GM18517 (cell line): ENCODE data around the gene SFSWAP.
"Not testable (repeated sequence)": the region's sequence is repeated elsewhere in the genome, so short reads cannot be mapped to it uniquely, and the experiment has no call there.

Source experiments
- ATAC-seq: cut with Tn5 transposase; IDR thresholded peaks from one replicate; pipeline ENCODE4 v1.9.1; 2021; ENCODE audit warnings: mild to moderate bottlenecking, moderate library complexity; ENCODE audit not compliant: unreplicated experiment

The SFSWAP gene

DNA sequence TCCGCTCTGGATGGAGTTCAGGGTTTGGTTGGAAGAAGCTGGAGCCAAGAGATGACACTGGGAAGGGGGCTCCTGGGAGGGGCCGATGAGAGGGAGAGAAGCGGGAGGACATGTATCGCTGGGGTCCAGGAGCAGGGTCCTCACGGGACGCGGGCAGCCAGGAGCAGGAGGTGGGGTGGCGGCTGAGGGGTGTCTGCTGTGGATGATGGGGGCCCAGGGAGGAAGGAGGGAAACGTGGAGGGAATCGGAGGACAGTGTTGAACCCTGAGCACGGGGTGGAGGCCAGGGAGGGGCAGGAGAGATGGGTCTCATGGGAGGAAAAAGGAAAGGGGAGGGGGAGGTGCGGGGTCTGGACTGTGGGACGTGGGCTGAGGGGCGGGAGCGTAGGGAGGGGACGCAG is 31.7 kb upstream of the SFSWAP start:
- ATAC-seq, result not testable (repeated sequence)

DNA sequence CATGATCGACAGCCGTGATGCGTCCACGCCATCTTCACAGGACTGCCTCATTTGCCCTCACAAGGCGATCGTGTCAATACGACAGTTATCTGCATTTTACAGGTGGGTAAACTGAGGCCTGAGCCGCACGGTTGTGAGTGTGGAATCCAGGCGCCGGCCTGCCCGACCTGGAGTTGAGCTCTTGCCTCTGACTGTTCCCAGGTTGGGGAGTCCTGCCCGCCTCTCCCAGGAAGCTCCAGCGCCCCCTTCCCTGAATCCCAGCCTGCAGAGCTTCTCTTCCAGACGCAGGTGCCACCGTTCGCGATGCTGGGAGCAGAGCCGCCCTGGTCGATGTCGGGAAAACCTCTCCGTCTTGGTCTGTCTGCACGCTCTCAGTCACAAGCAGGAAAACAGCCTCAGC is 31.1 kb upstream of the SFSWAP start:
- not testable (repeated sequence) for ATAC-seq

GRCh38 chr12:131680392-131681256 is 30.3 kb upstream of the SFSWAP start:
- not testable (repeated sequence) for ATAC-seq

- no peak for ATAC-seq
These were observed 29.7 kb upstream of the SFSWAP start for GRCh38 chr12:131681257-131681620.

DNA sequence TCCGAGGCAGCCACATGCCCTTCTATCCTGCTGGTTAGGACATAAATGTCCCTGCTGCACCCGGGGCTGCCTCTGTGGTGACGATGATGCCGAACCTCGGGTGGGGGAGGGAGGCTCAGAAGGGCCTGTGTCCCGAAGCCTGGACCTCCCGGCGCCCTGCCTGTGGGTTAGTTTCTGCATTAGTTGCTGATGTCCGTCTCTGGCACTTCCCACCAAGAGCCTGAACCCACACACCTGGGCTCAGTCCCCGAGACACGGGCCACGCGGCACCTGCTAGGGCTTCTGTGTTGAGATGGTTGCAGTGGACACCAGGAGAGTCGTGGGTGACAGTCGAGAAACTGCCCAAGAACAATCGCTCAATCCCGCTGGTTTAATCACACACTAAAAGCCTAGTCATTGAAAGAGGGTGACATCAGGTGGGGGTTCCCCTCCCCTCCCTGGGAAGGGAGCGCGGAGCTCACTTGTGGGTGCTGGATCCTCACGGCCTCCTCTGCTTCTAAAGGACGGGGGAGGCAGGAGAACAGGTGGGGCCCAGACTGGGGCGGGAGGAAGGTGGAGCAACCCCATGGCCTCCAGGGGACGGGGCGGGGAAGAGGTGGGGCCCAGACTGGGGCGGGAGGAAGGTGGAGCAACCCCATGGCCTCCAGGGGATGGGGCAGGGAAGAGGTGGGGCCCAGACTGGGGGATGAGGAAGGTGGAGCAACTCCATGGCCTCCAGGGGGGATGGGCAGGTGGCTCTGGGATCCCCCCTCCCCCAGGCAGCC is 29.0 kb upstream of the SFSWAP start:
- ATAC-seq, result not testable (repeated sequence)

GRCh38 chr12:131682510-131682895 is 28.4 kb upstream of the SFSWAP start:
- ATAC-seq, result no peak

GRCh38 chr12:131683266-131684014 is 27.4 kb upstream of the SFSWAP start:
- no peak for ATAC-seq

DNA sequence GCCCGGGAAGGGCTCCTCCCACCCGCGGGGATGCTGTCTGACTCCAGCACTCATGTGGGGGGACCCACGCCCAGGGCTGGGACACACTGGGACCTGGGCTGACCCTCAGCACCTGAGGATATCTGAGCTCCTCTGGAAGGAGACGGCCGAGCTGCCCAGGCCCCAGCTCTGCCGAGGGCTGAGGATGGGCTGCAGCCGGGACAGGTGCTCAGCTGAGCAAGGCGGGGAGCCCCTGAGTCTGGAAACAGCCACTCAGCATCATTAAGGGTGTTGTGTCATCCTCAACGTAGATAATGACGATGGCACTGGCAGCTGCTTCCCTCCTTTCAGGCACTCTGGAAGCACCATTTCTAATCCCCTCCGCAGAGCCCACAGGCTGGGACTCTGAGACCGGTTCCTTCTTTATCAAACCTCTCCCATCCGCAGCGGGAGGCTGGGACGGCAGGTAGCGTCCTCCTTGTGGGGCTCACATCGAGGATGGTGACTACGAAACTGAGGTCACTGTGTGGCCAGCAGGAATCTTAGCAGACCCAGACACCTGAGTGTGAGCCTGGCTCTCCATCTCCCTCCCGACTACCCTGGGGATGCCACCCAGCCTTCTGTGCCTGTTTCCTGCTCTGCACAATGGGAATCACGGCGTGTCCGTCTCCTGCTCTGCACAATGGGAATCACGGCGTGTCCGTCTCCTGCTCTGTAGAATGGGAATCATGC is 26.7 kb upstream of the SFSWAP start:
- no peak for ATAC-seq

DNA sequence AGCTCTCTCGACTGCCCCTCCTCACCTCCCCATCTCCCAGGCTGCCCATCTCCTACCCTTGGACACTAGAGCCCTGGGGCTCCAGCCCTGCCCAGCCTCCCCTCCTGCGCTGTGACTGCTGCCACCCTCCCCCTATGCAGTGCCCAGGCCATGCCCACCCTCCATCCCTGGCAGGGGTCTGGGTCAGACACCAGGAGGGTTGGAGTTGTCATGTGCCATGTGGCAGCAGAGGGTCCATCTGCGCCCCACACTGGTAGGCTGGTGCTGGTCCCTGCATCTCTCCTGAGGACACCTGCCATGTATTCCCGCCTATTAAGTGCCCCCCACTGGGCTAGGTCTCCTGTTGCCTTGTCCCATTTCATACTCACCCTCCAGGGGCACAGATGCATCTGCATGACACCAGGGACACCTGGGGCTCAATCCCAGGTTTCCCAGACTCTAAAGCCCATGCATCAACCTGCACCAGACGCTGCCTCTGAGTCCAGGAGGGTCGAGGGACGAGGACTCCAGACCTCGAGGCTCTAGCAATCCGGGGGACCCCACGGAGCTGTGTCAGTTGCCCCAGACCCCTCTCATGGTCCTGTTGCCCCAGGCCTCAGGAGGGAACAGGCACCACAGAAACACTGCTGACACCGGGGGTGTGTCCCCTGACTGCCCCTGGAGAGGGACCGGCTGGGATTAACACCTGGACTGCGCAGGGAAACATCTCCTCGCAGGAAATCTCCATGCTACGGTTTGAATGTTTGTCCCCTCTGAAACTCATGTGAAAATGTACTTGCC is 23.4 kb upstream of the SFSWAP start:
- ATAC-seq, result no peak

DNA sequence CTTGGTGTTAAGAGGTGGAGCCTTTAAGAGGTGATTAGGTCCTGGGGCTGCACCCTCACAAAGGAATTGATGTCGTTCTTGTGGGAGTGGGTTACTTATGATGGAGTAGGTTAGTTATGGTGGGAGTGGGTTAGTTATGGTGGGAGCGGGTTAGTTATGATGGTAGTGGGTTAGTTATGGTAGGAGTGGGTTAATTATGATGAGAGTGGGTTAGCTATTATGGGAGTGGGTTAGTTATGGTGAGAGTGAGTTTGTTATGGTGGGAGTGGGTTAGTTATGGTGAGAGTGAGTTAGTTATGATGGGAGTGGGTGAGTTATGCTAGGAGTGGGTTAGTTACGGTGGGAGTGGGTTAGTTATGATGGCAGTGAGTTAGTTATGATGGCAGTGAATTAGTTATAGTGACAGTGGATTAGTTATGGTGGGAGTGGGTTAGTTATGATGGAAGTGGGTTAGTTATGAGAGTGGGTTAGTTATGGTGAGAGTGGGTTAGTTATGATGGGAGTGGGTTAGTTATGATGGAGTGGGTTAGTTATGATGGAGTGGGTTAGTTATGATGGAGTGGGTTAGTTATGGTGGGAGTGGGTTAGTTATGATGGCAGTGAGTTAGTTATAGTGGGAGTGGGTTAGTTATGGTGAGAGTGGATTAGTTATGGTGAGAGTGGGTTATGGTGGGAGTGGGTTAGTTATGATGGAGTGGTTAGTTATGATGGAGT is 22.6 kb upstream of the SFSWAP start:
- ATAC-seq, result no peak

DNA sequence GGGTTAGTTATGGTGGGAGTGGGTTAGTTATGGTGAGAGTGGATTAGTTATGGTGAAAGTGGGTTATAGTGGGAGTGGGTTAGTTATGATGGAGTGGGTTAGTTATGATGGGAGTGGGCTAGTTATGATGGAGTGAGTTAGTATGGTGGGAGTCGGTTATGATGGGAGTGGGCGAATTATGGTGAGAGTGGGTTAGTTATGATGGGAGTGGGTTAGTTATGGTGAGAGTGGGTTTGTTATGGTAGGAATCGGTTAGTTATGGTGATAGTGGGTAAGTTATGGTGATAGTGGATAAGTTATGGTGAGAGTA is 22.1 kb upstream of the SFSWAP start:
- no peak for ATAC-seq

DNA sequence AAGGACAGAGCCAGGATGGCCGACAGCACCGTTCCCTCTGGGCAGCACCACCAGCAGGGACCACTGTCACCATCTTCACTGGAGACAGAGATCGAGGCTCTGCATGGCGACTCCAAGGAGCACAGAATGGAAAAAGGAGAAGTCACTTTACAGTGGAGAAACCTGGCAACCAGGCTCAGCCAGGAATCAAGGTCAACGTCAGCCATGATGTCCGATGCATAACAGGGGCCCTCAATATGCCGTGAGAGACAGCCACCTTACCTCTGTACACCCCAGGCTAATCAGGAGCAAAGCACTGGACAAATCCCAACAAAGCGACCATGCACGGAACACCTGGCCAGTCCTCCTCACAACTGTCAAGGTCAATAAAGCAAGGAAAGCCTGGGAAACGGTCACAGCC is 20.6 kb upstream of the SFSWAP start:
- no peak for ATAC-seq

DNA sequence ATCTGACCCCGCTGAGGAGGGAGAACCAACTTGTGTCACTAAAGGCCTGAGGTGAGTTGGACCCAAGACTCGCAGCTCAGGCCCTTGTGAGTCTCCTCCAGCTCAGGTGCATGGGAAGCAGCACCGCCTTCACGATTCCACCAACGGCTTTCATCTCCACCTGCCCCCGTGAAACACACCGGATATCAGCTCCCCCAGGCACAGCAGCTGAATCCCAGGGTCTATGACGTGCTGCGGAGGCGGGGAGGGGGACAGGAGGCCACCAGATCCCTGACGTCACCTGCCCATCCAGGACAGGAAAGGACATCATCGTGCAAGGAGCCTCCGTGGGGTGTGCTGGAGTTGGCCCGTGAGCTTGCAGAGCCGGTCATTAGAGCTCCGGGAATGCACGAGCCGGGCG is 18.5 kb upstream of the SFSWAP start:
- ATAC-seq, result no peak

DNA sequence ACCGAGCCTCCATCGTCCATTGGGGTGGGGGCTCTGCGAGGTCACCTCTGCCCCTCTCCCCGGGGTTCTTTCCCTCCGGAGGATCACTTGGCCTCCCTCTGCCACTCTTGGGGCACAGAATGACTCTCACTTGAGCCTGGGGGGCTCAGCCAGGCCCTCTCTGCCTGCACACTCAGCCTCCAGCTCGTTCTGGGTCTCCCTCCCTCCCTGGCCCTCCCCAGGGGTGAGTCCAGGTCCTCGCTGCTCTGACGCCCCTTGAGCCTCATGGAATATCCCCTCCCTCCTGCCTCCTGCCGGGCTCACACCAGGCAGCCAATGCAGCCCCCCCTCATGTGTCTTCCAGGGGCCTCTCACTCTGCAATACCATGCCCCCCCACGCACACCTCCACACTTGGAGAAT is 17.7 kb upstream of the SFSWAP start:
- ATAC-seq, result no peak

DNA sequence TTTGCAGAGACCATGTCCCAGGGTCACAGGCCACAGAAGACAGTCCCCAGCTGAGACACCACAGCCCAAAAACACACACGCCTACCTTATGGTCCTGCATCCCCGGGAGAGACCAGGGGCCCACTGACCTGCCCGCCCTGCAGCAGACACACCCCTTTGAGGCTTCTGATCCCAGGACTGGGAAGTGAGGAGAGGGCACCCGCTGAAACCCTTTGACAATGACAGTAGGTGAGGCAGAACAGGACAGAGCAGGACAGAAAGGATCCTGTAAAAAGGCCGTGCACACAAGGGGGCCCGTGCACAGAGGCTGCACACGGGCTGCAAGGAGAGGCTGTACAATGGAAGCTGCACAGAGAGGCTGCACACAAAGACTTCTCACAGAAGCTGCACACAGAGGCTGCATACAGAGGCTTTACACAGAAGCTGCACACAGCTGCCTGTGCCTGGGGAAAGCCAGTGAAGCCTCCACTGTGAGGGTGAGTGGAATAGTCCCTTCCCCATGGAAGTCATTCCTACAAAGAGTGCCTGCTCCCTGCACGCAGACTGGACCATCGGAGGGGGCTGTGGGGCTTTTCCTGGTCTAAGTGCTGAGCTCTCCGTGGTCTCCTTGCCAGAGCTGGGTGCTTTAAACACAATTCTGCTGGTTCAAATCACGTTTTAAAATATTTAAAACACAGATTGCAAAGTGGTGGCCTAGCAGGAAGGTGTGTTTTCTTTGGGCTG is 16.6 kb upstream of the SFSWAP start:
- no peak for ATAC-seq

DNA sequence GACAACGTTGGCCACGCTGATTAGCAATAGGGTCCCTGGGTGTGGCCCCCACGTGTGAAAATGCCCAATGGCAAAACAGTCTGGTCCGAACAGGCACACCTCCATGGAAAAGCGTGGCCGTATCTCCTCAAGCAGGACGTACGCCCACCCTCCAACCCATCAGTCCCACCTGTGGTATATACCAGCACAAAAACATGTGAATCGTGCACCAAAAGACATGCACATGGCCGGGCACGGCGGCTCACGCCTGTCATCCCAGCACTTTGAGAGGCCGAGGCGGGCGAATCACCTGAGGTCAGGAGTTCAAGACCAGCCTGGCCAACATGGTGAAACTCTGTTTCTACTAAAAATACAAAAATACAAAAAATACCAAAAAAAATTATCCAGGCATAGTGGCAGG is 14.9 kb upstream of the SFSWAP start:
- ATAC-seq, result no peak

DNA sequence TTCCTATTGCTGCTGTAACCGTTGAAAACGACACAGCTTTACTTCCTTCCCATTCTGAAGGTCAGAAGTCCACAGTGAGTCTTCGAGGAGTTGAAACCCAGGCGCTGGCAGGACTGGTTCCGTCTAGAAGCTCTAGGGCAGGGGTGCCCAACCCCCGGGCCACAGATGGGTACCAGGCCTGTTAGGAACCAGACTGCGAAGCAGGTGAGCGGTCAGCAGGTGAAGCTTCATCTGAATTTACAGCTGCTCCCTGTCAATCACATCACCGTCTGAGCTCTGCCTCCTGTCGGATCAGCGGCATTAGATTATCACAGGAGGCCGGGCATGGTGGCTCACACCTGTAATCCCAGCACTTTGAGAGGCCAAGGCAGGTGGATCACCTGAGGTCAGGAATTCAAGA is 12.6 kb upstream of the SFSWAP start:
- ATAC-seq, result no peak

DNA sequence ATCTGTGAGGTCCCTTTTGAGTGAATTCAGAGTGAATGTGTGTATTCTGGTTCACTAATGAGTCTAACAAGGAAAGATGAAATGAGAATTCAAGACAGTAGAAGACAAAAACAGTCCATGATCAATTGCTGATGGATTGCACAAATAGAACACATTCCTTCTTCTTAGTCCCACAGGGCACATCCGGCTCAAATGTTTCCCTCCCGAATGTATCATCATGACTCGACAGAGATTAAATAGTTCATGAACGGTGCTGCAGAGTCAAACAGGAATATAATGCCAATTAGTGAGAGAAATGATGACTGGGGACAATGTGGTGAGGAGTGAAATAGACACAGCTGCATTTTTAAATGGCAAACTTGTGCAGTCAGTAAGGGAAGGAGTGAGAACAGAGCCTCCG is 11.5 kb upstream of the SFSWAP start:
- ATAC-seq, result no peak

- no peak for ATAC-seq
These were observed 10.6 kb upstream of the SFSWAP start for GRCh38 chr12:131700271-131700670.
